ENCODE data around the gene SEMA7A.
"Not testable (repeated sequence)": the region's sequence is repeated elsewhere in the genome, so short reads cannot be mapped to it uniquely, and the experiment has no call there.

Gene SEMA7A

GRCh38 chr15:74460871-74461846 lies 27.4 kb upstream of the SEMA7A start, which contains the start of gene UBL7:
Gene UBL7 (minus strand): TSS chr15:74461160. CDS start chr15:74458867, 2,293 bp downstream.
- in situ Hi-C loops (cut with HindIII; ENCODE audit: low pct_unique_long_range_greater_than_20kb, low sequenced_read_pairs) = no loop called here
- TF ChIP-seq JUND (IDR thresholded peaks at IDR 0.05; ENCODE audit: low read depth) = no peak
- DNase-seq (ENCODE audit: low read depth in 1 of 2, low spot score in 1 of 2) = peak; percentile 76 to 97

GRCh38 chr15:74460298-74460697 lies 26.5 kb upstream of the SEMA7A start:
- TF ChIP-seq JUND (IDR thresholded peaks at IDR 0.05; ENCODE audit: low read depth) = no peak
- in situ Hi-C loops (cut with HindIII; ENCODE audit: low pct_unique_long_range_greater_than_20kb, low sequenced_read_pairs) = no loop called here
- no peak for DNase-seq (ENCODE audit: low read depth in 1 of 2, low spot score in 1 of 2)

GRCh38 chr15:74459798-74460197 lies 26.0 kb upstream of the SEMA7A start:
- DNase-seq (ENCODE audit: low read depth in 1 of 2, low spot score in 1 of 2); in situ Hi-C loops (cut with HindIII; ENCODE audit: low pct_unique_long_range_greater_than_20kb, low sequenced_read_pairs): not testable (repeated sequence)

GRCh38 chr15:74458473-74458872 lies 24.7 kb upstream of the SEMA7A start:
- no peak for DNase-seq (ENCODE audit: low read depth in 1 of 2, low spot score in 1 of 2)
- in situ Hi-C loops (cut with HindIII; ENCODE audit: low pct_unique_long_range_greater_than_20kb, low sequenced_read_pairs) = no loop called here
- no peak for TF ChIP-seq JUND (IDR thresholded peaks at IDR 0.05; ENCODE audit: low read depth)

GRCh38 chr15:74457036-74457435 lies 23.3 kb upstream of the SEMA7A start:
- in situ Hi-C loops (cut with HindIII; ENCODE audit: low pct_unique_long_range_greater_than_20kb, low sequenced_read_pairs); DNase-seq (ENCODE audit: low read depth in 1 of 2, low spot score in 1 of 2): not testable (repeated sequence)

- in situ Hi-C loops (cut with HindIII; ENCODE audit: low pct_unique_long_range_greater_than_20kb, low sequenced_read_pairs) = no loop called here
- TF ChIP-seq JUND (IDR thresholded peaks at IDR 0.05; ENCODE audit: low read depth) = no peak
- no peak for DNase-seq (ENCODE audit: low read depth in 1 of 2, low spot score in 1 of 2)
Measured at GRCh38 chr15:74454764-74455500, 21.2 kb upstream of the SEMA7A start.

GRCh38 chr15:74453925-74454763 lies 20.4 kb upstream of the SEMA7A start:
- DNase-seq (ENCODE audit: low read depth in 1 of 2, low spot score in 1 of 2) = no peak
- TF ChIP-seq JUND (IDR thresholded peaks at IDR 0.05; ENCODE audit: low read depth) = no peak
- in situ Hi-C loops (cut with HindIII; ENCODE audit: low pct_unique_long_range_greater_than_20kb, low sequenced_read_pairs) = no loop called here

GRCh38 chr15:74451861-74452835 lies 18.4 kb upstream of the SEMA7A start:
- no peak for DNase-seq (ENCODE audit: low read depth in 1 of 2, low spot score in 1 of 2)
- in situ Hi-C loops (cut with HindIII; ENCODE audit: low pct_unique_long_range_greater_than_20kb, low sequenced_read_pairs) = no loop called here
- no peak for TF ChIP-seq JUND (IDR thresholded peaks at IDR 0.05; ENCODE audit: low read depth)

- in situ Hi-C loops (cut with HindIII; ENCODE audit: low pct_unique_long_range_greater_than_20kb, low sequenced_read_pairs) = no loop called here
- no peak for DNase-seq (ENCODE audit: low read depth in 1 of 2, low spot score in 1 of 2)
- no peak for TF ChIP-seq JUND (IDR thresholded peaks at IDR 0.05; ENCODE audit: low read depth)
Measured at GRCh38 chr15:74451322-74451721, 17.6 kb upstream of the SEMA7A start.

GRCh38 chr15:74449643-74450205 lies 16.0 kb upstream of the SEMA7A start:
- in situ Hi-C loops (cut with HindIII; ENCODE audit: low pct_unique_long_range_greater_than_20kb, low sequenced_read_pairs) = no loop called here
- TF ChIP-seq JUND (IDR thresholded peaks at IDR 0.05; ENCODE audit: low read depth) = no peak
- no peak for DNase-seq (ENCODE audit: low read depth in 1 of 2, low spot score in 1 of 2)

GRCh38 chr15:74449095-74449494 lies 15.3 kb upstream of the SEMA7A start:
- DNase-seq (ENCODE audit: low read depth in 1 of 2, low spot score in 1 of 2) = no peak
- in situ Hi-C loops (cut with HindIII; ENCODE audit: low pct_unique_long_range_greater_than_20kb, low sequenced_read_pairs) = no loop called here
- TF ChIP-seq JUND (IDR thresholded peaks at IDR 0.05; ENCODE audit: low read depth) = no peak
